Bone marrow (tissue), 2 donors: ENCODE data around the gene LITAF.
"Not testable (repeated sequence)": the region's sequence is repeated elsewhere in the genome, so short reads cannot be mapped to it uniquely, and the experiment has no call there.

Experiments used
- DNase-seq, 2 donors: peaks; one replicate each; lab custom pipeline; 2025; lab: John Stamatoyannopoulos, UW

The LITAF gene

GRCh38 chr16:11620243-11621003 is 33.7 kb upstream of the LITAF start:
- DNase-seq = no peak

- DNase-seq = peak in 1 of 2 donors; percentile 45
Observed at GRCh38 chr16:11619327-11619851, 32.7 kb upstream of the LITAF start.

- no peak for DNase-seq
Observed at GRCh38 chr16:11618107-11618717, 31.5 kb upstream of the LITAF start.

GRCh38 chr16:11615748-11616447 is 29.2 kb upstream of the LITAF start:
- DNase-seq = no peak

- no peak for DNase-seq
Observed at GRCh38 chr16:11614587-11615175, 28.0 kb upstream of the LITAF start.

GRCh38 chr16:11613381-11614303 is 26.9 kb upstream of the LITAF start:
- DNase-seq = peak; percentile 16 to 89

GRCh38 chr16:11612665-11613025 is 25.9 kb upstream of the LITAF start:
- no peak for DNase-seq

GRCh38 chr16:11611871-11612664 is 25.3 kb upstream of the LITAF start:
- DNase-seq = no peak

GRCh38 chr16:11610580-11610979 is 23.9 kb upstream of the LITAF start:
- no peak for DNase-seq

- no peak for DNase-seq
Observed at GRCh38 chr16:11610121-11610505, 23.4 kb upstream of the LITAF start.

GRCh38 chr16:11609474-11610120 is 22.9 kb upstream of the LITAF start:
- DNase-seq = no peak

GRCh38 chr16:11605891-11606290 is 19.2 kb upstream of the LITAF start:
- DNase-seq = no peak

GRCh38 chr16:11605564-11605886 is 18.8 kb upstream of the LITAF start:
- DNase-seq = no peak

GRCh38 chr16:11604783-11605563 is 18.3 kb upstream of the LITAF start:
- DNase-seq = peak in 1 of 2 donors; percentile 23

- DNase-seq = not testable (repeated sequence)
Observed at GRCh38 chr16:11604296-11604695, 17.6 kb upstream of the LITAF start.

- DNase-seq = no peak
Observed at GRCh38 chr16:11603331-11603750, 16.6 kb upstream of the LITAF start.

GRCh38 chr16:11602321-11602720 is 15.6 kb upstream of the LITAF start:
- no peak for DNase-seq

GRCh38 chr16:11601911-11602310 is 15.2 kb upstream of the LITAF start:
- DNase-seq = no peak

- DNase-seq = no peak
Observed at GRCh38 chr16:11601425-11601824, 14.7 kb upstream of the LITAF start.
